ENCODE results near the gene ZNF764. TPM values are rescaled to one million over a fixed set of nuclear protein-coding genes. Genes with fewer than 3 reads are reported as not detected.

ZNF764 gene
- total RNA-seq, 4 donors from 2014 or later, result 3.7 to 5.5 (median 4.9) TPM

DNA sequence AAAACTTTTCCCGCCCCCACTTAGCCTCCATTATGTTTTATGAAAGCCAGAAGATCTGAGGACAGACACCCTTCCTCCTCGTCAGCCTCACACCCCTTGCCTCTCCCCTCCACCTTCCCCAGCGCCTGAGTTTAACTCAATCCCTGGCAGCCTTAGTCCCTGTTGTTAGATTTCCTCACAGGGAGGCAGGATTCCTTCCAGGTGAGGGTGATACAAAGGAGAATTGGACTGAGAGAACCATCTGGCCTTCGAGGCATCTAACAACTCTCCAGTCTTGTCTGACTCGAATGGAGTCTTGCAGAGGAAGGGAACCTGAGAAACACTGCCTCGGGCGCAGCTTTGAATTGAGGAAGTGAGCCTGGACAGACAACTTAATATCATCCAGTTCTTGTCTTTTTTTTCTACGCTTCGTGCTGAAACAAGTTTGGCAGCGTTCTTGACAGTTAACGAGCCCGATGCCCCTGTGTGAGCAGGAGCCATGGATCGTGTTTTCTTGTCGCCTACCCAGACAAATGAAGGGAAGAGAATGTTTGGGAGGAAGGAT lies 30.5 kb downstream of the ZNF764 start:
- Histone ChIP-seq H3K36me3 (peaks cover 0 to 18% of the 10 kb centered on the region in 2 donors), H3K27ac (peak overlapping the region; percentile 96 to 100 (median 97)), H3K4me3 (peak overlapping the region; percentile 51 to 91 (median 86)), H3K9me3 (no peaks in the 10 kb centered on the region), H3K4me1 (peaks cover 20 to 37% of the 10 kb centered on the region in 2 donors), H3K27me3 (no peaks in the 10 kb centered on the region)
- ATAC-seq (peak in 1 of 2 donors; percentile 4), DNase-seq (no peak)
- in situ Hi-C loops (cut with MboI; ENCODE audit: low sequenced_read_pairs in 4 of 4), result loop anchor here in 2 of 4 donors (10.0 kb wide), 1 partner anchor 93 kb away; the partner anchor contains the start of gene DCTPP1 (in 2 of the 2)
- TF ChIP-seq, protein P1, sequence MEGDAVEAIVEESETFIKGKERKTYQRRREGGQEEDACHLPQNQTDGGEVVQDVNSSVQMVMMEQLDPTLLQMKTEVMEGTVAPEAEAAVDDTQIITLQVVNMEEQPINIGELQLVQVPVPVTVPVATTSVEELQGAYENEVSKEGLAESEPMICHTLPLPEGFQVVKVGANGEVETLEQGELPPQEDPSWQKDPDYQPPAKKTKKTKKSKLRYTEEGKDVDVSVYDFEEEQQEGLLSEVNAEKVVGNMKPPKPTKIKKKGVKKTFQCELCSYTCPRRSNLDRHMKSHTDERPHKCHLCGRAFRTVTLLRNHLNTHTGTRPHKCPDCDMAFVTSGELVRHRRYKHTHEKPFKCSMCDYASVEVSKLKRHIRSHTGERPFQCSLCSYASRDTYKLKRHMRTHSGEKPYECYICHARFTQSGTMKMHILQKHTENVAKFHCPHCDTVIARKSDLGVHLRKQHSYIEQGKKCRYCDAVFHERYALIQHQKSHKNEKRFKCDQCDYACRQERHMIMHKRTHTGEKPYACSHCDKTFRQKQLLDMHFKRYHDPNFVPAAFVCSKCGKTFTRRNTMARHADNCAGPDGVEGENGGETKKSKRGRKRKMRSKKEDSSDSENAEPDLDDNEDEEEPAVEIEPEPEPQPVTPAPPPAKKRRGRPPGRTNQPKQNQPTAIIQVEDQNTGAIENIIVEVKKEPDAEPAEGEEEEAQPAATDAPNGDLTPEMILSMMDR (IDR thresholded peaks at IDR 0.05 in 4 of 5, conservative IDR thresholded peaks at IDR 0.05 in 1 of 5), result no peak
- TF ChIP-seq POLR2A (IDR thresholded peaks at IDR 0.05), result no peak
- intact Hi-C loops (cut with DNase I; ENCODE audit: low total_unique reads), result loop anchor here (1.0 to 10.0 kb wide), 6 partner anchors 31 to 713 kb away; partner anchors contain the start of genes DCTPP1, PAGR1, PRRT2 and SEPHS2

DNA sequence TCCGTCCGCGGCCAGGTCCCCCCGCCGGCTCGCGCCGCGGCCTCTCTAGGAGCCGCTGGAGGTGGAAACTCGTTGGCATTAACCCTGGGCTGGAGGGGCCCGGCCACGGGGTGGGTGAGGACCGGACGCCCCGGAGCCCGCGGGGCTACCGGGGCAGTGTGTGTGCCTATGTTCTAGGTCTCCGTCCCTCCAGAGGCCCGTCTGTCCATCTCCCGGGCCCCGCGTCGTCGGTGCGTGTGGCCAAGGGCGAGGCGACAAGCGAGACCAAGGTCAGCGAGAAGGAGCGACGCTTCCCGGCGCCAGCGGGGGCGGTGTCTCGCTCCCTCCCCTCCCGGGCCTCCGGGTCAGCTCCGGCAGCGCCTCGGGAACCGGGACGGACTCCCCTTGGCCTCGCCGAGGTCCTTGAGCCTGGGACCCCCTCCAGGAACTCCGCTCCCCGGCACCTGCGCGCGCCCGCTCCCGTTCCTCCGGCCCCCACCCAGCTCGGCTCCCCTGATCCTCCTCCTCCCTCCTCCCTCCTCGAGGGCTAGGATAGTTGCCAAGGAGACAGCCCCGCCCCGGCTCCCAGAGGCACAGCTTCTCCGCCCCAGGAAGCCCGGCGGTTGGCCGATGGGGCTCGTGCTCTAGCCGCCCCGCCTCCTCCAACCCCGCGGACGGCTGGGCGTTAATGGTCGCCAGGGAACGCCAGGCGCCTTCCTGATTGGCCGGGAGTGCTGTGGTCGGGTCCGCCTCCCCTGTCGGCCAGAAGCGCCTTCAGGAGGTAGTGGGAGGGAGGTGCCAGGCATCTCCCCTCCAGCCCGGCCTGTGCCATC lies 31.1 kb downstream of the ZNF764 start:
- Histone ChIP-seq H3K36me3 (peaks cover 0 to 11% of the 10 kb centered on the region in 2 donors), H3K27ac (peak overlapping the region; percentile 96 to 100 (median 97)), H3K4me1 (peaks cover 19 to 36% of the 10 kb centered on the region in 2 donors), H3K9me3 (no peaks in the 10 kb centered on the region), H3K27me3 (no peaks in the 10 kb centered on the region), H3K4me3 (peak overlapping the region; percentile 66 to 91 (median 86))
- TF ChIP-seq POLR2A (IDR thresholded peaks at IDR 0.05), result peak; percentile 80 to 88
- TF ChIP-seq, protein P1 (IDR thresholded peaks at IDR 0.05 in 4 of 5, conservative IDR thresholded peaks at IDR 0.05 in 1 of 5), result peak in 4 of 5 experiments; percentile 45 to 62 (median 52)
- DNase-seq (peak; percentile 98), ATAC-seq (peak; percentile 87 to 91)
- in situ Hi-C loops (cut with MboI; ENCODE audit: low sequenced_read_pairs in 4 of 4) (loop anchor here in 2 of 4 donors (10.0 kb wide), 1 partner anchor 92 kb away; the partner anchor contains the start of gene DCTPP1 (in 2 of the 2)), intact Hi-C loops (cut with DNase I; ENCODE audit: low total_unique reads) (loop anchor here (1.0 to 10.0 kb wide), 6 partner anchors 32 to 712 kb away; partner anchors contain the start of genes DCTPP1, PAGR1, PRRT2 and SEPHS2)

DNA sequence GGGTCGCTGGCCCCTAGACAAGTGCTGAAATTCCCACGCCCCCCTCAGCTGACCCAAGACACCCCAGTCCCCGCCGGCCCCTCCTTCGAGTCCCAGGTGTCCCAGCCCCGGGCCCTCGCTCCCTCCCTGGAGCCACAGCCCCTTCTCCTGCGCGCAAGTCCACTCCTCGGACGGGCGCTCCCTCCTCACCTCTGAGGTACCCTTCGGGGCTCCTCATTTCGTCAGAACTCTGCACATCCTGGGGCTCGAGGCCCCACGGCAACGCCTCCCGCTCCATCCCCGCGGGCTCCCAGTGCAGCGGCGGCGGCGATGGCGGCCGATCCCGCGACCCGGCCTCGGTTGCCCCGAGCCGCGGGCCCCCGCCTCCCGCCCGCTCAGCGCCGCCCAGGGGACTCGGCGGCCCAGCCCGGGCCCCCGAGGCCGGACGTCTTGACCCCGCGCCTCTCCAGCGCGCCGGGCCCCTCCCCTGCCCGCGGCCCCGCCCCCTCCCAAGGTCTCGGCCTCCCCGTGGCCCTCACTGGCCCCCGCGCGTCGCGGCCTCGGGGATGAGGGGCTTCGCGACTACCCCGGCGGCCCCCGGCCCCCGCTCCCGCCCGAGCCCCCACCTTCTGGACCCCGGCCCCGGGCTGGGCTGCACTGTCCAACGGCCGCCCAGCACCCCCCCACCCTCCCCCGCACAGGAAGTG lies 31.9 kb downstream of the ZNF764 start, which contains the start of gene ZNF768:
Gene ZNF768, minus strand, starts transcription at position 430 of the 686 bp plus-strand sequence. Its CDS starts 153 bp downstream, at position 277.
- H3K9me3 ChIP-seq, result no peaks in the 10 kb centered on the region
- in situ Hi-C loops (cut with MboI; ENCODE audit: low sequenced_read_pairs in 4 of 4), result loop anchor here in 2 of 4 donors (10.0 kb wide), 1 partner anchor 91 kb away; the partner anchor contains the start of gene DCTPP1 (in 2 of the 2)
- DNase-seq, result peak; percentile 35
- peaks cover 0 to 10% of the 10 kb centered on the region in 2 donors for H3K36me3 ChIP-seq
- H3K27ac ChIP-seq, result peak within 1 kb of the TSS; percentile 96 to 100 (median 97)
- peak within 1 kb of the TSS; percentile 66 to 91 (median 86) for H3K4me3 ChIP-seq
- TF ChIP-seq, protein P1 (IDR thresholded peaks at IDR 0.05 in 4 of 5, conservative IDR thresholded peaks at IDR 0.05 in 1 of 5), result no peak
- no peak for TF ChIP-seq POLR2A (IDR thresholded peaks at IDR 0.05)
- intact Hi-C loops (cut with DNase I; ENCODE audit: low total_unique reads), result loop anchor here (2.0 to 10.0 kb wide), 5 partner anchors 33 to 711 kb away; partner anchors contain the start of genes PAGR1, PRRT2, SEPHS2 and ZNF646
- peaks cover 19 to 36% of the 10 kb centered on the region in 2 donors for H3K4me1 ChIP-seq
- no peaks in the 10 kb centered on the region for H3K27me3 ChIP-seq
- peak; percentile 37 to 40 for ATAC-seq

DNA sequence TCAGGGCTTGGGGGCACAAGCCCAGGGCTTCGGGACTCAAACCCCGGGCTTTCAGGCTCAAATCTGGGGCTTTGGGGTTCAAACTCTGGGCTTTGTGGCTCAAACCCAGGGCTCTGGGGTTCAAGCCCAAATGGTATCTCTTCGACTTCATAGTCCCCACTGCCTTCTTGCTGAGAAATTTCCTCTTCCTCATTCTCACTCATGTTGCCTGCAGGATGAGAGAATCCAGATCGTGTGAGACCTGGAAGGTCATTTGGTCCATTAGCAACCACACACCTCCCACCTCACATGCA lies 32.4 kb downstream of the ZNF764 start:
- DNase-seq (no peak), ATAC-seq (no peak)
- intact Hi-C loops (cut with DNase I; ENCODE audit: low total_unique reads), result loop anchor here (2.0 to 10.0 kb wide), 5 partner anchors 33 to 711 kb away; partner anchors contain the start of genes PAGR1, PRRT2, SEPHS2 and ZNF646
- Histone ChIP-seq H3K9me3 (no peaks in the 10 kb centered on the region), H3K27me3 (no peaks in the 10 kb centered on the region), H3K4me1 (peaks cover 19 to 36% of the 10 kb centered on the region in 2 donors), H3K27ac (peak overlapping the region; percentile 96 to 100 (median 97)), H3K4me3 (peak overlapping the region; percentile 64 to 91 (median 76)), H3K36me3 (peaks cover 0 to 10% of the 10 kb centered on the region in 2 donors)
- TF ChIP-seq, protein P1 (IDR thresholded peaks at IDR 0.05 in 4 of 5, conservative IDR thresholded peaks at IDR 0.05 in 1 of 5), result no peak
- no peak for TF ChIP-seq POLR2A (IDR thresholded peaks at IDR 0.05)
- in situ Hi-C loops (cut with MboI; ENCODE audit: low sequenced_read_pairs in 4 of 4), result loop anchor here in 2 of 4 donors (10.0 kb wide), 1 partner anchor 91 kb away; the partner anchor contains the start of gene DCTPP1 (in 2 of the 2)

Data from gastrocnemius medialis (tissue), 4 donors.